Measurements from ENCODE around the gene AP1M2.
"Not testable (repeated sequence)": the region's sequence is repeated elsewhere in the genome, so short reads cannot be mapped to it uniquely, and the experiment has no call there.

The AP1M2 gene

DNA sequence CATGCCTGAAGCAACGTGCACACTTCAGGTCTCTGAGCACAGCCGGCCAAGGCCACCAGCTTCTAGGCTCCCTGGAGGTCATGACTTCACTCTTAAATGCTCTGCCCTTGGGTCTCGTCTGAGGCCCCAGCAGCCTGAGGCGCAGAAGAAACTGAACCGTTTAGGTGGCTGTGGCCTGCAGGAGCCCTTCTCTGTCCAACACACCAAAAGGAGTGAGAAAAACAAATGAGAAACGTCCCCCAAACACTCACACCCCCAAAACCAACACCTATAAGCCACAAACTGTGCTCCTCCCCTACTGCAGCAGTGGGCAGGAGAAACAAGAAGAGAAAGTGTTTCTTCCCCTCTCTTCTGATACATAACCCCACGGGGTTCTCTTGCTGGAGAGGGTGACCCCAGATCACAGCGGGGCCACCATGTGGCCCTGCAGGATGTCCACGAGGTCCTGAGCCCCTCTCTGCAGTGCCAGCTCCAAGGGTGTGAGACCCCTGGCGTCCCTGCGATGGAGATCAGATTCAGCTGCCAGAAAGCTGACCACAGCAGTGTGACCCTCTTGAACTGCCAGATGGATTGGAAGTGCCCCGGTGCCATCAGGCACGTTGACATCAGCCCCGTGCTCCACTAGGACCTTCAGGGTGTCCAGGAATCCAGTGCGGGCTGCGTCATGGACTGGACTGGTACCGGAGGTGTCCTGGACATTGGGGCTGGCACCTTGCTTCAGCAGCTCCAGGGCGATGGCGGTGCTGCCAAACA, 20.3 kb downstream of the AP1M2 start:
- no peak for DNase-seq

GRCh38 chr19:10566408-10566657, 20.8 kb downstream of the AP1M2 start:
- DNase-seq = no peak
- intact Hi-C loops (cut with DNase I) = loop anchor here (5.0 kb wide), 2 partner anchors 64 to 86 kb away; partner anchors contain the start of genes ILF3 and KEAP1

More for the DNA sequence above, 20.3 kb downstream of the AP1M2 start:
- intact Hi-C loops (cut with DNase I) = loop anchor here (5.0 kb wide), 2 partner anchors 65 to 85 kb away; partner anchors contain the start of genes ILF3 and KEAP1

DNA sequence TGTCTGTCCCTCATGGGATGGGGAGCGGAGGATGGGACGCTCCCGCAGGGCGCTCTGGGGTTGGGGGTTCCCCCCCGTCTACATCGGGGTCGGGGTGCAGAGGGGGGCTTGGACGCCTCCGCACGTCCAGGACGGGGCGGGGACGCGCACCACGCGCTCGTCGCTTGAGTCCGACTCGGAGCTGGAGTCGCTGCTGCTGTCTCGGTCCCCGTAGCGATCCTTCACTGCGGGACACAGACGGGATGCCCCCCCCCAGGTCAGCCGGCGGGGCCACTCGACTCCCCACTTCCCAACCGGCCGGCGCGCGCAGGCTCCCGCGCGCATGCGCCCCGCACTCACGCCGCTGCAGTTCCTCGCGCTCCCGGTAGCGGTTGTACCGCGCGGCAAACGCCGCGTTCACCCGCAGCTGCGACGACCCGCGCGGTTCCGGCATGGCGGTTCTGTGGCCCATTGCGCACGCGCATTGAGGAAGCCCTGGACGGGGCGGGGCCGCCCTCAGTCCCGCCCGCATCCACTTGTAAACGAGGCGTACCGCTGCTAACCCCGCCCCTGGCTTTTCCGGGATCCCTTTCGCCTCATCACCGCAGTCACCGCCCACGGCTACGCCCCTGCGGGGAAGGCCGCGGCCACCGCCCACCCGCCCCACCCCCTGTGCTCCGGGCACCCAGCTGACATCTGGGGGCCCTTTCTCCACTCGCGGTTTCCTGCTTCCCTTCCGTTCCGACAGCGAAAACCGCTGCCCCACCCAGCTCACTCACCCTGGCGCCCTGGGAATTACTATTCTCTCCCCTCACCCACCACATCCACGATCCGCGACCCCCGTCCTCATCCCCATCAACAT, 21.3 kb downstream of the AP1M2 start, which contains the start of gene KRI1:
Gene KRI1, minus strand, starts transcription at position 444 of the 841 bp plus-strand sequence. Its CDS starts 11 bp downstream, at position 433.
- intact Hi-C loops (cut with DNase I) = loop anchor here (5.0 kb wide), 2 partner anchors 63 to 87 kb away; partner anchors contain the start of genes ILF3 and KEAP1
- peak; percentile 94 to 100 (median 96) for DNase-seq

DNA sequence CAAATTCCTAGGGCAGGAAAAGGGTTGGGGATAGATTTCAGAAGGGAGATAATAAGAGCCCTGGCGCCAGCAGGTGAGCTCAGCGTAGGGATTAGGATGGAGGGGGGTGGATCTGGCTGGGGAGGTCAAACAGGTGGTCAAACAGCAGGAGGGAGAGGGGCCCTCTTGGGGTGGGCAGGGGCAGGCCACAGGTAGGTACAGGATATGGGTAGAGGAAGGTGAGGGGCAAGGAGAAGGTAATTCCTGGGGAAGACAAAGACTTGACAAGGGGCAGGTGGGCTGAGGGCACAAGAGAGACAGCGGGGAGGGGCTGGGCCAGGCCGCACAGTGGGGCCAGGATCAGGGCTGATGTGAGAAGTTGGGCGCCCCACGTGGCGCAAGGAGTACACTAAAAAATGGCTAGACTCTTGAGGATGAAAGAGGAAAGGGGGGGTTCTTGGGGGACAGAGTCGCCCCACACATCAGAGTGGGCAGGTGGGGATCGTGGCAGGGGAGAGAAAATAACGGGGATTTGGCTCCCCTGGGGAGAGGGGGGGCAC, 22.0 kb downstream of the AP1M2 start:
- intact Hi-C loops (cut with DNase I) = loop anchor here (5.0 kb wide), 2 partner anchors 63 to 87 kb away; partner anchors contain the start of genes ILF3 and KEAP1
- peak in 1 of 10 donors; percentile 76 for DNase-seq

DNA sequence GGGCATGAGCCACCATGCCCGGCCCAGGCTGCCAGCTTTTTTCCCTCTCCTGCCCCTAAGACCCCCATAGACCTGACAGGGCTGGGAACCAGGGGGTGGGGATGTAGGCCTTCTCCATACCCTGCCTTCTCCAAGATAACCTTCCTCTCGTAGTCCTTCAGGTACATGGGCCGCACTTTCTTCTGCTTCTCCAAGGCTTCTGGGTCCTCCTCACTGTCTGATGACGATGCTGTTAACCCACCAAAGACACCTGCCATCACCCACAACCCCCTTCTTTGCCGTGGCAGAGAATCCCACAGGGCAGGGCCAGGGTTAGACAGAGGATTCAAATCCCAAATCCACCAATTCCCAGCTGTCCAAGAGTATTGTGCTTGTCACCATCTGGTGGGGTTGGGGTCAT, 24.5 kb downstream of the AP1M2 start:
- intact Hi-C loops (cut with DNase I) = no loop called here
- no peak for DNase-seq

- intact Hi-C loops (cut with DNase I) = no loop called here
- DNase-seq = no peak
Measured at GRCh38 chr19:10560154-10560553, 27.0 kb downstream of the AP1M2 start.

GRCh38 chr19:10557603-10558197, 29.4 kb downstream of the AP1M2 start:
- DNase-seq = no peak
- intact Hi-C loops (cut with DNase I) = no loop called here

- DNase-seq = no peak
Measured at GRCh38 chr19:10555610-10555973, 31.5 kb downstream of the AP1M2 start.

DNA sequence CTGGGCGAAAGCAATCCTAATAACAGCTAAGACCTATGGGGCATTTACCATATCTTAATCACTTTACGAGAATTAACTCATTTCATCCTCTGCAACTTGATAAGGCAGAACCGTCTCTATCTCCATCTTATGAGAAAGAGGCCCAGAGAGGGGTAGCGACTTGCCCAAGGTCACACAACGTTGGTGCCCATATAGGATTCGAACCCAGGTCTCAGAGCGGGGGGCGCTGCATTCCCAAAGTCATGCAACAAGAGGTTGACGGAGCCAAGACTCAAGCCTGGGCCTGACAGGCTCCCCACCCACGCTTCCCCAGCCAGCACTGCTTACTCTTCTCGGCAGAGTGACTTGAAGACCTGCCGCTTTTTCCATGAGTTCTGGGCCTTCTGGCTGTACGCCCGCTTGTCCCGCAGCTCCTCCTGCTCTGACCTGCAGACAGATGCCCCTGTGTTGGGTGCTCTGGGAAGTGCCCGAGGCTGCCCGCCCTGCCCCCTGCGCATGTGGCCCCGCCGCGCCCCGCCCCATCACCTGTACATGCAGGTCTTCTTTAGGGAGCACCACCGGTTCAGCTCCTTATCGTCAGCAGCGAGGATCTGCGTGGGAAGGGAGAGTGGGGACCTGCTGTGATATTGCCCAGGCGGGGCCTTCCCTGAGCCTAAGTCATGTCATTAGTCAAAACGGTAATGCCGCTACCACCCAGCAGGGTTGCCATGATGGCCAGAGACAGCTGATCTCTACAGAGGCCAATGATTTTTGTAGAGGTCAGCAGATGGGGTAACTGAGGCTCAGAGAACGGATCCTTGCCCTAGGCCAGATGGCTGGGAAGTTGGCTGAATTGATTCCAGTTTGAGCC, 32.1 kb downstream of the AP1M2 start:
- intact Hi-C loops (cut with DNase I) = no loop called here
- DNase-seq = no peak

More at GRCh38 chr19:10555610-10555973, 31.5 kb downstream of the AP1M2 start:
- intact Hi-C loops (cut with DNase I) = no loop called here

- intact Hi-C loops (cut with DNase I) = no loop called here
- no peak for DNase-seq
Measured at GRCh38 chr19:10553943-10554381, 33.1 kb downstream of the AP1M2 start.

DNA sequence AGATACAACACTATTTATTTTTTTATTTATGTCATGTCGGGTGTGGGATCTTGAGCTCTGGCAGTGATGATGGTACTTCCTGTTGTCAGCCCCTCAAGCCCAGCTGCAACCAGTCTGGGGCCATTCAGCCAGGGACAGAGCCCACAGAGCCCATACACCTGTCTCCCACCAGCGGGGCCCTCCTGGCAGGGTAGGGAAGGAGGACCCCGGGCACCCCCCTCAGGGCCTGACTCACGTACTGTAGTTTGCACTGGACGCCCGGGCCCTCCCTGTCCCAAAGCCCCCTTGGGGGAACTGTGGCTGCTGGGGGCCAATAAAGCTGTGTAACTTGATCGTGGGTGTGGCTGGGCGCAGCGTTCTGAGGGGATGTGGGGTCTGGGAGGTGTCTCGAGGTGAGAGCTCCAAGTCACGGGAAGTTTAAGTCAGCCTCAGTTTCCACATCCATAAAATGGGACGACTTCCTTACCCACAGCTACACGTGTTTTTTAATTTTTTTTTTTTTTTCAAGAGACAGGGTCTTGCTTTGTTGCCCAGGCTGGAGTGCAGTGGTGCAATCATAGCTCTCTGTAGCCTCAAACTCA, 33.9 kb downstream of the AP1M2 start:
- DNase-seq = no peak
- intact Hi-C loops (cut with DNase I) = no loop called here

DNA sequence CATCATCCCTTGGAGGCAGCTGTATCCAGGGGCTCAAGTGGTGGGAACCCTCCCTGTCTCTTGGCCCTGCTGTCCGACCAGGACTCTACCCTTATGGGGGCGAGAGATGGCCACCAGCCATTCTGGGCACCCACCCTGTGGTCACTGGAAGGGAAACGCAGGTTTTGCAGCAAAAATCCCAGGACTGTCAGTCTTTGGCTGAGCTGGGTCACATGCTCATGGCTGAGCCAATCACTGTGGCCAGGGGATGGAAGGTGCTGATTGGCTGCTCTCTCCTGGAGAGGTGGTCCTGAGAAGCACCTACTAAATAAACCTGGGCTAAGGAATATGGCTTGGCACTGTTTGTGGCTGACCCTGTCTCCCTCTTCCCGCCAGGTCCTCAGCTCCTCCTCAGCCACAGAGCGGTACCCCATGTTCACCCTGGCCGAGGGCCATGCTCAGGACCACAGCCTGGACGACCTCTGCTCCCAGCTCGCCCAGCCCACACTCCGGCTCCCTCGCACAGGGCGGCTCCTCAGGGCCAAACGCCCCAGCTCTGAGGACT, 34.5 kb downstream of the AP1M2 start:
- intact Hi-C loops (cut with DNase I) = no loop called here
- peak in 2 of 10 donors; percentile 32 to 80 for DNase-seq

- intact Hi-C loops (cut with DNase I) = no loop called here
- peak in 1 of 10 donors; percentile 47 for DNase-seq
Measured at GRCh38 chr19:10551698-10552301, 35.3 kb downstream of the AP1M2 start.

DNA sequence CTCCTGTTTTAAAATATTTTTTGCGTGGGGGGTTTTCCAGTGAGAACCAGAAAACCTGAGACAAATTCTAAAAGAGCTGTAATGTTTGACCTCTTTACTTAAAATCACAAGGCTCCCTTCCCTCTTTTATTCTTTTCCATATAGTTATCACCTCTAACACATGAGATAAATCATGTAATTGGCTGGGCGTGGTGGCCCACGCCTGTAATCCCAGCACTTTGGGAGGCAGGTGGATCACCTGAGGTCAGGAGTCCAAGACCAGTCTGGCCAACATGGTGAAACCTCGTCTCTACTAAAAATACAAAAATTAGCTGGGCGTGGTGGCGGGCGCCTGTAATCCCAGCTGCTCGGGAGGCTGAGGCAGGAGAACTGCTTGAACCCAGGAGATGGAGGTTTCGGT, 36.1 kb downstream of the AP1M2 start:
- DNase-seq; intact Hi-C loops (cut with DNase I): not testable (repeated sequence)

GRCh38 chr19:10550336-10550735, 36.8 kb downstream of the AP1M2 start:
- intact Hi-C loops (cut with DNase I) = no loop called here
- DNase-seq = no peak

DNA sequence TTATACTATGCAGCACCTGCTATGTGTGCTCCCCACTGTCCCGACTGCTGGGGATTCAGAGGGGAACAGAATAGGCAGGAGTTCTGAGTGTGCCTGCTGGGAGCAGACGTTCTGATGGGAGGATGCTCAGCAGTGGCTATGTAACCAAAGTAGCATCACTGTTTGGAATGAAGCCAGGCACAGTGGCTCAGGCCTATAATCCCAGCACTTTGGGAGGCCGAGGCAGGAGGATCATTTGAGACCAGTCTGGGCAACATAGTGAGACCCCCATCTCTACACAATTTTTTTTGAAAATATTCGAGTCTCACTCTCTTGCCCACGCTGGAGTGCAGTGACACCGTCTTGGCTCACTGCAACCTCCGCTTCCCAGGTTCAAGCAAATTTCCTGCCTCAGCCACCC, 37.4 kb downstream of the AP1M2 start:
- DNase-seq = no peak
- intact Hi-C loops (cut with DNase I) = no loop called here

DNA sequence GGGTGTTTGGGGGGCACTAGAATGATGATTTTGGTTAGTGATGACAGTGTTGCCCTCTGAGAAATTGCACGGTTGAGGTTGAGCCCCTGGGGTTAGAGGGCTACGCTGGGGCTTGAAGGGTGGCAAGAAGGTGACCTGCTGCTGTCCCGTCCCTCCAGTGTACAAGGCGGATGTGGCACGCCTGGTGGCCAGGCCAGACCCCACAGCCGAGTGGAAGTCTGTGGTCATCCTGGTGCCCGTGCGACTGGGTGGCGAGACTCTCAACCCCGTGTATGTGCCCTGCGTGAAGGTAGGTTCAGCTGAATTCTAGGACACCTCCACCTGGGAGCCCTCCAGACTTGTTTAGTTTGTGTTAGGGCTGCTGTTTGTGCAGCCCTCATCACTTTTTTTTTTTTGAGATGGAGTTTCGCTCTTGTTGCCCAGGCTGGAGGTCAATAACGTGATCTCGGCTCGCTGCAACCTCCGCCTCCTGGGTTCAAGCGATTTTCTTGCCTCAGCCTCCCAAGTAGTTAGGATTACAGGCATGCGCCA, 38.3 kb downstream of the AP1M2 start:
- intact Hi-C loops (cut with DNase I) = no loop called here
- peak in 1 of 10 donors; percentile 33 for DNase-seq

DNA sequence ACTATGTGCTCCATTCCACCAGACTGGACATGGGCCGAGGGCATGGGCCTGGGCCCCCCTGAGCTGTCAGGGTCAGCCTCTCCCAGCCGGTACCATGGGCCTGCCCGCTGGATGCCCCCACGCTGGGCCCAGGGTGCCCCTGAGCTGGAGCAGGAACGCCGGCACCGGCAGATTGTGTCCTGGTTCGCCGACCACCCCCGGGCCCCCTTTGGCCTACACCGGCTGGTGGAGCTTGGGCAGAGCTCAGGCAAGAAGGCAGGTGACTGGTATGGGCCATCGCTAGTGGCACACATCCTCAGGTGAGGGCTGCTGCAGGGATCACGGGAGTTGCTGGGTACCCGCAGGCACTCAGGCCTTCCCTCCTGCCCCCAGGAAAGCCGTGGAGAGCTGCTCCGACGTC, 40.3 kb downstream of the AP1M2 start:
- intact Hi-C loops (cut with DNase I) = no loop called here
- no peak for DNase-seq
